Bronchial epithelial cell (primary cell): Measurements from ENCODE around the gene METTL24. TPM values are rescaled to one million over a fixed set of nuclear protein-coding genes. Genes with fewer than 3 reads are reported as not detected.

Source experiments
- DNase-seq: peaks from one replicate; pipeline ENCODE4 v3.0.0-alpha.2; 2010; ENCODE audit warnings: low read depth
- FAIRE-seq: peaks from 2 replicates; lab custom pipeline; 2011; peaks lifted over from hg19 to GRCh38; lab: Jason Lieb, UNC
- H3K27me3 ChIP-seq: 2 replicates; pipeline ENCODE4 v1.5.1; 2011; ENCODE audit warnings: low read length; ENCODE audit not compliant: control insufficient read depth, insufficient read depth
- H3K36me3 ChIP-seq: 2 replicates; pipeline ENCODE4 v1.5.1; 2011; ENCODE audit warnings: low read length; ENCODE audit not compliant: control insufficient read depth, insufficient read depth
- H3K4me3 ChIP-seq: 2 replicates; pipeline ENCODE4 v1.5.1; 2011; ENCODE audit warnings: mild to moderate bottlenecking, low read depth, low read length, control low read depth
- CTCF ChIP-seq: IDR thresholded peaks from 2 replicates; pipeline ENCODE4 v1.5.1; 2011; ENCODE audit warnings: mild to moderate bottlenecking, moderate library complexity, low read length, control low read depth, inconsistent platforms; ENCODE audit not compliant: insufficient read depth, severe bottlenecking
- total RNA-seq: library from RNA; depleted of rRNA; stranded (reverse); fragments of >200 nt; gene quantifications from 2 replicates; pipeline ENCODE4 v1.2.1, GENCODE V29; 2014

The METTL24 gene
- total RNA-seq, 1 donor from 2014 or later, result not detected

- peaks cover 18% of the 10 kb centered on the region for H3K27me3 ChIP-seq
- H3K36me3 ChIP-seq, result no peaks in the 10 kb centered on the region
- no peak for DNase-seq
- TF ChIP-seq CTCF, result no peak
- no peak for FAIRE-seq
- no peak overlapping the region for H3K4me3 ChIP-seq
Observed at GRCh38 chr6:110358553-110359160, 508 bp upstream of the METTL24 start.

GRCh38 chr6:110357298-110357663 is 868 bp downstream of the METTL24 start:
- DNase-seq, result no peak
- H3K27me3 ChIP-seq, result peaks cover 18% of the 10 kb centered on the region
- peak overlapping the region; percentile 17 for H3K4me3 ChIP-seq
- H3K36me3 ChIP-seq, result no peaks in the 10 kb centered on the region
- TF ChIP-seq CTCF, result no peak
- FAIRE-seq, result no peak

GRCh38 chr6:110356778-110357177 is 1.4 kb downstream of the METTL24 start:
- H3K4me3 ChIP-seq, result no peak overlapping the region
- no peak for TF ChIP-seq CTCF
- H3K27me3 ChIP-seq, result peaks cover 18% of the 10 kb centered on the region
- FAIRE-seq (peak; percentile 18), DNase-seq (no peak)
- no peaks in the 10 kb centered on the region for H3K36me3 ChIP-seq

GRCh38 chr6:110355727-110356126 is 2.4 kb downstream of the METTL24 start:
- no peak for TF ChIP-seq CTCF
- FAIRE-seq (no peak), DNase-seq (no peak)
- H3K36me3 ChIP-seq, result no peaks in the 10 kb centered on the region
- peaks cover 18% of the 10 kb centered on the region for H3K27me3 ChIP-seq
- no peak overlapping the region for H3K4me3 ChIP-seq

GRCh38 chr6:110355022-110355421 is 3.1 kb downstream of the METTL24 start:
- TF ChIP-seq CTCF, result no peak
- H3K36me3 ChIP-seq, result no peaks in the 10 kb centered on the region
- DNase-seq, result peak; percentile 6
- FAIRE-seq, result peak; percentile 60
- H3K27me3 ChIP-seq, result peaks cover 18% of the 10 kb centered on the region
- no peak overlapping the region for H3K4me3 ChIP-seq

GRCh38 chr6:110354153-110354552 is 4.0 kb downstream of the METTL24 start:
- Histone ChIP-seq H3K27me3 (peaks cover 17% of the 10 kb centered on the region), H3K36me3 (no peaks in the 10 kb centered on the region), H3K4me3 (no peak overlapping the region)
- FAIRE-seq, result no peak
- TF ChIP-seq CTCF, result no peak
- DNase-seq, result no peak
